Osteocyte (in vitro differentiated cells): ENCODE results near the gene DAPK1. TPM values are rescaled to one million over a fixed set of nuclear protein-coding genes. Genes with fewer than 3 reads are reported as not detected.

Experiments
- DNase-seq: peaks from one replicate; pipeline ENCODE4 v3.0.0; 2021; ENCODE audit warnings: mixed read lengths; ENCODE audit not compliant: unreplicated experiment; ENCODE audit errors: extremely low spot score
- H3K27ac Mint-ChIP-seq: one replicate; pipeline ENCODE4 v1.8.0; 2021; ENCODE audit warnings: mild to moderate bottlenecking, mixed read lengths; ENCODE audit not compliant: unreplicated experiment
- H3K27me3 Mint-ChIP-seq: one replicate; pipeline ENCODE4 v1.8.0; 2021; ENCODE audit warnings: mixed read lengths; ENCODE audit not compliant: unreplicated experiment
- H3K36me3 Mint-ChIP-seq: one replicate; pipeline ENCODE4 v1.8.0; 2021; ENCODE audit warnings: mixed read lengths; ENCODE audit not compliant: unreplicated experiment
- H3K4me1 Mint-ChIP-seq: one replicate; pipeline ENCODE4 v1.8.0; 2021; ENCODE audit warnings: mixed read lengths; ENCODE audit not compliant: unreplicated experiment
- H3K4me3 Mint-ChIP-seq: one replicate; pipeline ENCODE4 v1.8.0; 2021; ENCODE audit warnings: mild to moderate bottlenecking, moderate library complexity, mixed read lengths; ENCODE audit not compliant: unreplicated experiment
- H3K9me3 Mint-ChIP-seq: one replicate; pipeline ENCODE4 v1.8.0; 2021; ENCODE audit warnings: mixed read lengths; ENCODE audit not compliant: unreplicated experiment
- CTCF ChIP-seq: fragments of 200-600 bp; sonication (generic); IDR thresholded peaks from 2 replicates; pipeline ENCODE4 v1.5.0; 2021; ENCODE audit warnings: antibody characterized with exemption, mild to moderate bottlenecking, moderate library complexity
- total RNA-seq: library from RNA; stranded (reverse); gene quantifications from 2 replicates; pipeline ENCODE4 v1.2.1, GENCODE V29; 2021

The DAPK1 gene
- total RNA-seq, 1 donor from 2014 or later = 304 TPM

- H3K4me1 Mint-ChIP-seq = peaks cover 77% of the 10 kb centered on the region
- DNase-seq = peak; percentile 90
- no peak for TF ChIP-seq CTCF
- H3K9me3 Mint-ChIP-seq = no peaks in the 10 kb centered on the region
- H3K4me3 Mint-ChIP-seq = peak overlapping the region; percentile 71
- peak overlapping the region; percentile 100 for H3K27ac Mint-ChIP-seq
- peaks cover 10% of the 10 kb centered on the region for H3K36me3 Mint-ChIP-seq
- H3K27me3 Mint-ChIP-seq = no peaks in the 10 kb centered on the region
These were observed 215.8 kb downstream of the DAPK1 start for GRCh38 chr9:87713278-87713987.

GRCh38 chr9:87713988-87714330, 216.3 kb downstream of the DAPK1 start:
- Mint-ChIP-seq H3K36me3 (peaks cover 5% of the 10 kb centered on the region), H3K27ac (peak overlapping the region; percentile 100), H3K27me3 (no peaks in the 10 kb centered on the region), H3K4me1 (peaks cover 75% of the 10 kb centered on the region), H3K9me3 (no peaks in the 10 kb centered on the region), H3K4me3 (peak overlapping the region; percentile 71)
- no peak for DNase-seq
- TF ChIP-seq CTCF = no peak

GRCh38 chr9:87714819-87715218, 217.2 kb downstream of the DAPK1 start:
- TF ChIP-seq CTCF = no peak
- DNase-seq = no peak
- Mint-ChIP-seq H3K4me3 (peak overlapping the region; percentile 62), H3K27me3 (no peaks in the 10 kb centered on the region), H3K27ac (peak overlapping the region; percentile 100), H3K9me3 (no peaks in the 10 kb centered on the region), H3K36me3 (no peaks in the 10 kb centered on the region), H3K4me1 (peaks cover 73% of the 10 kb centered on the region)

- no peak overlapping the region for H3K4me3 Mint-ChIP-seq
- no peaks in the 10 kb centered on the region for H3K36me3 Mint-ChIP-seq
- peaks cover 61% of the 10 kb centered on the region for H3K4me1 Mint-ChIP-seq
- TF ChIP-seq CTCF = no peak
- no peaks in the 10 kb centered on the region for H3K27me3 Mint-ChIP-seq
- H3K9me3 Mint-ChIP-seq = no peaks in the 10 kb centered on the region
- H3K27ac Mint-ChIP-seq = peak overlapping the region; percentile 90
- no peak for DNase-seq
These were observed 218.5 kb downstream of the DAPK1 start for GRCh38 chr9:87716141-87716540.

- H3K9me3 Mint-ChIP-seq = no peaks in the 10 kb centered on the region
- DNase-seq = no peak
- TF ChIP-seq CTCF = no peak
- no peaks in the 10 kb centered on the region for H3K36me3 Mint-ChIP-seq
- H3K4me1 Mint-ChIP-seq = peaks cover 47% of the 10 kb centered on the region
- H3K4me3 Mint-ChIP-seq = no peak overlapping the region
- peak overlapping the region; percentile 32 for H3K27ac Mint-ChIP-seq
- H3K27me3 Mint-ChIP-seq = no peaks in the 10 kb centered on the region
These were observed 219.8 kb downstream of the DAPK1 start for GRCh38 chr9:87717456-87717855.
